Mucosa of descending colon (tissue), 3 donors: ENCODE measurements around the gene MAP2. TPM values are rescaled to one million over a fixed set of nuclear protein-coding genes. Genes with fewer than 3 reads are reported as not detected.

ENCODE experiments used
- ATAC-seq: fragments of 200-7000 bp; cut with Tn5 transposase; one replicate; pipeline ENCODE4 v1.9.1; 2020; ENCODE audit warnings: mild to moderate bottlenecking, moderate library complexity
- DNase-seq, 3 donors: peaks; one replicate each; pipeline ENCODE4 v3.0.0-alpha.2; 2020
- H3K36me3 ChIP-seq: fragments of 200-600 bp; one replicate; pipeline ENCODE4 v1.8.0; 2021; ENCODE audit warnings: low read depth, mild to moderate bottlenecking
- H3K4me1 ChIP-seq: fragments of 200-600 bp; one replicate; pipeline ENCODE4 v1.8.0; 2021; ENCODE audit warnings: low read depth, mild to moderate bottlenecking
- H3K4me3 ChIP-seq: fragments of 200-600 bp; one replicate; pipeline ENCODE4 v1.8.0; 2021; ENCODE audit warnings: mild to moderate bottlenecking
- H3K9me3 ChIP-seq: fragments of 200-600 bp; one replicate; pipeline ENCODE4 v1.8.0; 2021; ENCODE audit warnings: mild to moderate bottlenecking
- intact Hi-C, 2 donors: fragments of 100-400 bp; cut with DNase I in 1 of 2; cut with micrococcal nuclease in 1 of 2; formaldehyde crosslinking; loops; one replicate each; pipeline versions ENCODE4 v1.11.0 to v1.11.1; 2022; cut with DNase I, micrococcal nuclease
- total RNA-seq, 3 donors: library from RNA; stranded (reverse); fragmentation: NEBNext Ultra II Directional in 2 of 3; extraction: Animal tissue kit (Norgen Biotek cat#: 25700) in 2 of 3; gene quantifications; one replicate each; pipeline versions ENCODE4 v1.2.1 to v1.2.4, GENCODE V29; 2021 to 2023
- TF ChIP-seq, protein P1 (sequence below): fragments of 200-600 bp; IDR thresholded peaks from one replicate; pipeline ENCODE4 v1.8.0; 2022; ENCODE audit warnings: antibody characterized with exemption, mild to moderate bottlenecking
- donor health status: DM: no; HTN: no; CAD: no; lungs with moderate emphysema.
- donor health status: DM: no; HTN: no; CAD: no.
- donor health status: DM: no; HTN: yes; CAD: no.

The MAP2 gene
- total RNA-seq, 3 donors from 2014 or later: 2.3 to 8.4 (median 2.5) TPM

GRCh38 chr2:209574515-209574914, 150.7 kb downstream of the MAP2 start:
- no peak for DNase-seq
- Histone ChIP-seq H3K36me3 (no peaks in the 10 kb centered on the region), H3K4me3 (no peak overlapping the region), H3K9me3 (no peaks in the 10 kb centered on the region), H3K4me1 (no peaks in the 10 kb centered on the region)
- ATAC-seq: no peak
- TF ChIP-seq, protein P1, sequence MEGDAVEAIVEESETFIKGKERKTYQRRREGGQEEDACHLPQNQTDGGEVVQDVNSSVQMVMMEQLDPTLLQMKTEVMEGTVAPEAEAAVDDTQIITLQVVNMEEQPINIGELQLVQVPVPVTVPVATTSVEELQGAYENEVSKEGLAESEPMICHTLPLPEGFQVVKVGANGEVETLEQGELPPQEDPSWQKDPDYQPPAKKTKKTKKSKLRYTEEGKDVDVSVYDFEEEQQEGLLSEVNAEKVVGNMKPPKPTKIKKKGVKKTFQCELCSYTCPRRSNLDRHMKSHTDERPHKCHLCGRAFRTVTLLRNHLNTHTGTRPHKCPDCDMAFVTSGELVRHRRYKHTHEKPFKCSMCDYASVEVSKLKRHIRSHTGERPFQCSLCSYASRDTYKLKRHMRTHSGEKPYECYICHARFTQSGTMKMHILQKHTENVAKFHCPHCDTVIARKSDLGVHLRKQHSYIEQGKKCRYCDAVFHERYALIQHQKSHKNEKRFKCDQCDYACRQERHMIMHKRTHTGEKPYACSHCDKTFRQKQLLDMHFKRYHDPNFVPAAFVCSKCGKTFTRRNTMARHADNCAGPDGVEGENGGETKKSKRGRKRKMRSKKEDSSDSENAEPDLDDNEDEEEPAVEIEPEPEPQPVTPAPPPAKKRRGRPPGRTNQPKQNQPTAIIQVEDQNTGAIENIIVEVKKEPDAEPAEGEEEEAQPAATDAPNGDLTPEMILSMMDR: no peak
- intact Hi-C loops: loop anchor here in 1 of 2 donors (10.0 kb wide), 1 partner anchor 240 kb away; no protein-coding TSS in a partner anchor

DNA sequence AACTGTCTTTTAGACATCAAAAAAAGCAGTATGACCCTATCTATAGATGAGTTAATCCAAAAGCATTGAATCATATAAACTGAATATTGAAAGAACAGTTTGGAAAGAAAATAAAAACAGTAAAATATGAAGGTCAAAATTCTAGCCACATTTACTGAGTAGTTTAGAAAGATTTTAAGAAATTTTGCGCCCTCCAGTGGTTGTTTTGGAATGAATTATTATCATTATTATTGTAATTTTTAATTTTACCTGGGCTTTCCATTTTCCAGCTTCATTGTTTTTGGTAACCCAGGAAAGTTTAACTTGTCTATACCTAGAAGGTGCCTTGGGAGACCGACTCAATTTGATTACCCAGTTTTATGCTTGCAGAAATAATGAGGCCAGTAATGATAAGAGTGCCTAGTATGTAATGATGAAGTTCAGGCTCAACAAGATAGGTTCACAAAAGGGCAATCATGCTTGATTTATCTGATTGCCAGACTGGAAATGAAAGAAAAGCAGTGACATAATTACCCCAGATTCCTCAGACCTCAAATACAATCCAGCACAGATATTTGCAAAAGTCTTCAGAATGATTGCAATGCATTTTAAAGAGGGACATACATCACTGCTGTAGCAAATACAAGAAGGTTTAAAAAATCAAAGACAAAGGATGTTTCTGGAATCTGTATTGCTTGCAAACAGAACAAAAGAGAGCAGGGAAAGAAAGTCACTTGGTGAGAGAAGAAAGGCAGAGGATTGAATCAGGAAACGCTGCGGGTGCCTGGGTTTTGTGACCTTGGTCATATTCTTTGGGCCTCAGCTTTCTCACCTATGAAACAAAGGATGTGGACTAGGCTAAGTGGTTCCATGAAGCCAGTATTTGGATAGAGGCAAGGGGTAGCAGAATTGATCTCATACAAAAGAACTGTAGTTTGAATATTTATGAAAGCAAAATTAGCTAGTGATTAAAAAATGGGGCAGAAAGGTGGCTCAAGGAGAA, 153.8 kb downstream of the MAP2 start:
- DNase-seq (peak in 1 of 3 donors; percentile 7), ATAC-seq (no peak)
- intact Hi-C loops: loop anchor here in 1 of 2 donors (10.0 kb wide), 1 partner anchor 243 kb away; no protein-coding TSS in a partner anchor
- no peaks in the 10 kb centered on the region for H3K4me1 ChIP-seq
- no peak overlapping the region for H3K4me3 ChIP-seq
- TF ChIP-seq, protein P1: no peak
- H3K36me3 ChIP-seq: no peaks in the 10 kb centered on the region
- H3K9me3 ChIP-seq: no peaks in the 10 kb centered on the region

DNA sequence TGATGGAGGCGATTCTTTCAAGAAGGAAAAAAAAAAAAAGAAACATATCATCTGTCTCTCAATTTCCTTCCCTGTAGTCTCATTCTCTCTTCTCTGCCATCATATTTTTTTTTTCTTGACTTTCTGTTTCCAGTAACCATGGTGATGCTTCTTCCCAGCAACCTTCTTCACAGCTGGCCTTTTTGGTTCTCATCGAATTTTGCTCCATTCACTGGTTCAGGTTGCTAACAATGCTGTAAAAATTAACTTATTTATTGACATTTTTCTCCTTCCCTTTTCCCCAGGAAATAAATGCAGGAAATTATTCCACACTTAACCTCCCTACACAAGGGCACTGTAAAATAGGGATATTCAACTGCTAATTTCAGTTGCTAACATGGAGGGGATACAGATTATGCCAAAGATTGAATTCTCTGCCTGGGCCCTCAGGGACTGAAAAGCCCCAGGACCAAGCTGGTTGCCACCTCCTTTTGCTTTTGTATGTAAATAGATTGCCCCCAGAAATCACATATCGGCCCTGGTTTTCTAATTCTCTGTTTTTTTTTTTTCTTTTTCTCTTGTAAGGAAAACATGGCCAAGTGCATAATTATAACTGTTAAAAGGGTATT, 154.7 kb downstream of the MAP2 start:
- TF ChIP-seq, protein P1: no peak
- no peaks in the 10 kb centered on the region for H3K9me3 ChIP-seq
- H3K4me1 ChIP-seq: no peaks in the 10 kb centered on the region
- DNase-seq: no peak
- H3K4me3 ChIP-seq: no peak overlapping the region
- no peak for ATAC-seq
- intact Hi-C loops: loop anchor here in 1 of 2 donors (10.0 kb wide), 1 partner anchor 244 kb away; no protein-coding TSS in a partner anchor
- H3K36me3 ChIP-seq: no peaks in the 10 kb centered on the region

GRCh38 chr2:209579230-209579749, 155.4 kb downstream of the MAP2 start:
- Histone ChIP-seq H3K4me3 (no peak overlapping the region), H3K4me1 (no peaks in the 10 kb centered on the region), H3K9me3 (no peaks in the 10 kb centered on the region), H3K36me3 (no peaks in the 10 kb centered on the region)
- DNase-seq (no peak), ATAC-seq (no peak)
- TF ChIP-seq, protein P1: no peak
- intact Hi-C loops: loop anchor here in 1 of 2 donors (10.0 kb wide), 1 partner anchor 244 kb away; no protein-coding TSS in a partner anchor

DNA sequence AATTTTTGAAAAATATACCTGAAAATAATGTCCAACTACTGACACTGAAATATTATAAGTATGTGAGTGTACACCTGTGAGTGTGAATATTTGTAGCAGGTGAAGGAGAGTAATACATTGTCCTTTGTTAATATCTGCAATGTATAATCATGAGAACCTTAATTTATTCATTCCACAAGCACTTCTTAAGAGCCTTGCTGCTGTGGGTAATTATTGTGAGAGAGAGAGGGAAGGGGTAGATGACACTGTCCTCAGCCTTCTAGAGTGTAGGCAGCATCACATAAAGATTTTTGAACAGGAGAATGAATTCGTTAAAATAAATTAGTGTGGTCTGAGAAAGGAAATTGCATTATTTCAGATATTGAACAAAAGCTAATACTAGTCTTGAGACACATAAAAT, 157.2 kb downstream of the MAP2 start:
- intact Hi-C loops: no loop called here
- Histone ChIP-seq H3K4me3 (no peak overlapping the region), H3K36me3 (no peaks in the 10 kb centered on the region), H3K9me3 (no peaks in the 10 kb centered on the region), H3K4me1 (no peaks in the 10 kb centered on the region)
- TF ChIP-seq, protein P1: no peak
- DNase-seq: no peak
- no peak for ATAC-seq
